ENCODE results near the gene OTOGL.

DNA sequence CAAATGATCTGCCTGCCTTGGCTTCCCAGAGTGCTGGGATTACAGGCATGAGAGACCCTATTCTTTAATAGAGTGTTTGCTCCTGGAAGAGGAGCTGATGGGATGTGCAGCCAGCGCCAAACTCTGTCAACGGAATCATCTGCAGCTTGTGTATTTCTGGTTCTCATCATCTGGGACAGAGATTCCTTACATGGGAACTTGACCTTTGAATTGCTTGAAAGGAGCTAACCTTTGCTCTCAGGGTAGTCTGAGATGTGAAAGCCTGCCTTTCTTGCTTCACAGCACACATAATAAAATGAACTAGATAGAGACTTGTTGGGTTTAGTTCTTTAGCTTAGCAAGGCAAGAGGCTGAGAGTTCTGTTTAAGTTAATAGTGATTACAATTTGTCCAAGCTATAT is 120.0 kb downstream of the OTOGL start:
- TF ChIP-seq, protein P1, sequence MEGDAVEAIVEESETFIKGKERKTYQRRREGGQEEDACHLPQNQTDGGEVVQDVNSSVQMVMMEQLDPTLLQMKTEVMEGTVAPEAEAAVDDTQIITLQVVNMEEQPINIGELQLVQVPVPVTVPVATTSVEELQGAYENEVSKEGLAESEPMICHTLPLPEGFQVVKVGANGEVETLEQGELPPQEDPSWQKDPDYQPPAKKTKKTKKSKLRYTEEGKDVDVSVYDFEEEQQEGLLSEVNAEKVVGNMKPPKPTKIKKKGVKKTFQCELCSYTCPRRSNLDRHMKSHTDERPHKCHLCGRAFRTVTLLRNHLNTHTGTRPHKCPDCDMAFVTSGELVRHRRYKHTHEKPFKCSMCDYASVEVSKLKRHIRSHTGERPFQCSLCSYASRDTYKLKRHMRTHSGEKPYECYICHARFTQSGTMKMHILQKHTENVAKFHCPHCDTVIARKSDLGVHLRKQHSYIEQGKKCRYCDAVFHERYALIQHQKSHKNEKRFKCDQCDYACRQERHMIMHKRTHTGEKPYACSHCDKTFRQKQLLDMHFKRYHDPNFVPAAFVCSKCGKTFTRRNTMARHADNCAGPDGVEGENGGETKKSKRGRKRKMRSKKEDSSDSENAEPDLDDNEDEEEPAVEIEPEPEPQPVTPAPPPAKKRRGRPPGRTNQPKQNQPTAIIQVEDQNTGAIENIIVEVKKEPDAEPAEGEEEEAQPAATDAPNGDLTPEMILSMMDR (IDR thresholded peaks at IDR 0.05; ENCODE audit: low read length), result no peak
- no peak for TF ChIP-seq EZH2 (optimal IDR thresholded peaks at IDR 0.05; ENCODE audit: low read depth, low read length)
- no peak for TF ChIP-seq EZH2phosphoT487 (IDR thresholded peaks at IDR 0.05; ENCODE audit: low read length)

Measured in MM.1S (cell line).